ENCODE results near the gene MS4A8.

- no peak for TF ChIP-seq POLR2A (IDR thresholded peaks at IDR 0.05; ENCODE audit: low read length)
- TF ChIP-seq GATA1 (IDR thresholded peaks at IDR 0.05; ENCODE audit: low read depth, low read length): no peak
These were observed 48.0 kb downstream of the MS4A8 start for GRCh38 chr11:60747359-60747873.

All from erythroblast (primary cell).